ENCODE results near the gene FNDC8.

DNA sequence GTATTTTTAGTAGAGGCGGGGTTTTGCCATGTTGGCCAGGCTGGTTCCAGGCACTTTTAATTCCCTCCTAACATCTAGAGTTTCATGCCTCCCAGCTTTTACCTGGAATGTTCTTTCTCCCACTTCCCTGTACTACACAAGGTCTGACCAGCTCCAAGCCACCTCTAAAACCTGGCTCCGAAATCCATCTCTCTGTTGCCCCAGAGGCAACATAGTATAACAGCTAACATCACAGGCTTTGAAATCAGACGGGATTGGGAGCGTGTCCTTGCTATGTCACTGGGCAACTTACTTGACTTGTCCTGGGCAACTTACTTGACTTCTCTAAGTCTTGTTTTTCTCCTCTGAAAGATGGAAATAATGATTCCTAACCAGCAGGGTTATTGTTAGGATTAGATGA is 41.3 kb downstream of the FNDC8 start:
- TF ChIP-seq, protein P1, sequence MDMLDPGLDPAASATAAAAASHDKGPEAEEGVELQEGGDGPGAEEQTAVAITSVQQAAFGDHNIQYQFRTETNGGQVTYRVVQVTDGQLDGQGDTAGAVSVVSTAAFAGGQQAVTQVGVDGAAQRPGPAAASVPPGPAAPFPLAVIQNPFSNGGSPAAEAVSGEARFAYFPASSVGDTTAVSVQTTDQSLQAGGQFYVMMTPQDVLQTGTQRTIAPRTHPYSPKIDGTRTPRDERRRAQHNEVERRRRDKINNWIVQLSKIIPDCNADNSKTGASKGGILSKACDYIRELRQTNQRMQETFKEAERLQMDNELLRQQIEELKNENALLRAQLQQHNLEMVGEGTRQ (IDR thresholded peaks at IDR 0.05; ENCODE audit: low read depth, low read length) = no peak
- TF ChIP-seq, protein P2, sequence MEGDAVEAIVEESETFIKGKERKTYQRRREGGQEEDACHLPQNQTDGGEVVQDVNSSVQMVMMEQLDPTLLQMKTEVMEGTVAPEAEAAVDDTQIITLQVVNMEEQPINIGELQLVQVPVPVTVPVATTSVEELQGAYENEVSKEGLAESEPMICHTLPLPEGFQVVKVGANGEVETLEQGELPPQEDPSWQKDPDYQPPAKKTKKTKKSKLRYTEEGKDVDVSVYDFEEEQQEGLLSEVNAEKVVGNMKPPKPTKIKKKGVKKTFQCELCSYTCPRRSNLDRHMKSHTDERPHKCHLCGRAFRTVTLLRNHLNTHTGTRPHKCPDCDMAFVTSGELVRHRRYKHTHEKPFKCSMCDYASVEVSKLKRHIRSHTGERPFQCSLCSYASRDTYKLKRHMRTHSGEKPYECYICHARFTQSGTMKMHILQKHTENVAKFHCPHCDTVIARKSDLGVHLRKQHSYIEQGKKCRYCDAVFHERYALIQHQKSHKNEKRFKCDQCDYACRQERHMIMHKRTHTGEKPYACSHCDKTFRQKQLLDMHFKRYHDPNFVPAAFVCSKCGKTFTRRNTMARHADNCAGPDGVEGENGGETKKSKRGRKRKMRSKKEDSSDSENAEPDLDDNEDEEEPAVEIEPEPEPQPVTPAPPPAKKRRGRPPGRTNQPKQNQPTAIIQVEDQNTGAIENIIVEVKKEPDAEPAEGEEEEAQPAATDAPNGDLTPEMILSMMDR (conservative IDR thresholded peaks at IDR 0.05; ENCODE audit: low read depth, low read length) = no peak
